GM20000 (cell line): ENCODE results near the gene TMEM187.
"Not testable (repeated sequence)": the region's sequence is repeated elsewhere in the genome, so short reads cannot be mapped to it uniquely, and the experiment has no call there.

Source experiments
- DNase-seq: peaks from one replicate; pipeline ENCODE4 v3.0.0; 2012; ENCODE audit warnings: low spot score
- TF ChIP-seq, protein P1 (sequence below): IDR thresholded peaks from 2 replicates; pipeline ENCODE4 v1.5.1; 2012; ENCODE audit warnings: mild to moderate bottlenecking, control low read depth; ENCODE audit errors: extremely low read depth, missing control alignments

TMEM187 gene

DNA sequence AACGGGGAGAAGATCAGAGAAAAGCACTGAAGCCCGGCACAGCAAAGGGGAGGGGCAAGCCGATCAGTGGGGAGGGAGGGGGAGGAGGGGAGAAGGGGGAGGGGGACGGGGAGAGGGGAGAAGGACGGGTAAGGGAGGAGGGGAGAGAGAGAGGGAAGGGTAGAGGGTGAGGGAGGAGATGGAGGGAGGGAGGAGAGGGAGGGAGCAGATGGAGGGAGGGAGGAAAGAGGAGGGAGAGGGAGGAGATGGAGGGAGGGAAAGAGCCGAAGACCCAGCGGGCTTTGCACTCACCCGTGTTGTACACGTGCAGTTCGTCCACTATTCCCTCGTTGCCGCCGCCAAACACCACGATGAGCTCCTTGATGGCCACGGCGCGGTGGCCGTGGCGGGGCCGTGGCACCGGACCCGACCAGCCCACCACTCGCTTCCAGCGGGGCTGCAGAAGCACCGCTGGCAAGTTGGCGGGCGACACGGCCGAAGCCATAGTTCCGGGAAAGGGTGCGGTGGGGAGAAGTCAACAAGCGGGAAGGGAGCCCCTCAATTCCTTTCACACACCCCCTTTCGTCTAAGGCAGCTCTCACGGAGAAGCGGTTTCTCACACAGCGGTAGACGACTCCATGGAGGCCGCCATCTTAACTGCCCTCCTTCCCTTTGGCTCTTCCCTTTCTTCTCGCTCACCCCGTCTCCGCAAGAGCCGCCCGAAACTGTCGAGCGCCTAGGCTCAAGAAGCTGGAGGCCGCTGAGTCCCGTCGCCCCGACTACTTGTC is 2.0 kb upstream of the TMEM187 start:
- peak; percentile 53 for DNase-seq

DNA sequence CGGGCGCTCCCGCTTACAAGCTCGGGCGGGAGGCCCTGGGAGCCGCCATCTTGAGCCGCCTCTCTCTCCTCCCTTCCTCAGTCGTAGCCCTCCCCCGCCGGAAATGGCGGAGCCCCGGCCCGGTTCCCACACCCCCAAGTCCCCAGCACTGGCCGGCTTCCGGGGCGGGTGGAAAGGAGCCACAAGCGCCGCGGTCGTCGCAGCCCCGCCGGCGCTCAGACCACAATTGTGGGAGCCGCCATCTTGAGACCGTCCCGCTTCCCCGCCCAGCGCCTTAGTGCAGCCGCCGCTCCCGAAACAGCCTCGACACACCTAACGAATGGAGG is 1.5 kb upstream of the TMEM187 start:
- peak; percentile 88 for DNase-seq
- TF ChIP-seq, protein P1, sequence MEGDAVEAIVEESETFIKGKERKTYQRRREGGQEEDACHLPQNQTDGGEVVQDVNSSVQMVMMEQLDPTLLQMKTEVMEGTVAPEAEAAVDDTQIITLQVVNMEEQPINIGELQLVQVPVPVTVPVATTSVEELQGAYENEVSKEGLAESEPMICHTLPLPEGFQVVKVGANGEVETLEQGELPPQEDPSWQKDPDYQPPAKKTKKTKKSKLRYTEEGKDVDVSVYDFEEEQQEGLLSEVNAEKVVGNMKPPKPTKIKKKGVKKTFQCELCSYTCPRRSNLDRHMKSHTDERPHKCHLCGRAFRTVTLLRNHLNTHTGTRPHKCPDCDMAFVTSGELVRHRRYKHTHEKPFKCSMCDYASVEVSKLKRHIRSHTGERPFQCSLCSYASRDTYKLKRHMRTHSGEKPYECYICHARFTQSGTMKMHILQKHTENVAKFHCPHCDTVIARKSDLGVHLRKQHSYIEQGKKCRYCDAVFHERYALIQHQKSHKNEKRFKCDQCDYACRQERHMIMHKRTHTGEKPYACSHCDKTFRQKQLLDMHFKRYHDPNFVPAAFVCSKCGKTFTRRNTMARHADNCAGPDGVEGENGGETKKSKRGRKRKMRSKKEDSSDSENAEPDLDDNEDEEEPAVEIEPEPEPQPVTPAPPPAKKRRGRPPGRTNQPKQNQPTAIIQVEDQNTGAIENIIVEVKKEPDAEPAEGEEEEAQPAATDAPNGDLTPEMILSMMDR: no peak

More for the DNA sequence above, 2.0 kb upstream of the TMEM187 start:
- TF ChIP-seq, protein P1: no peak

DNA sequence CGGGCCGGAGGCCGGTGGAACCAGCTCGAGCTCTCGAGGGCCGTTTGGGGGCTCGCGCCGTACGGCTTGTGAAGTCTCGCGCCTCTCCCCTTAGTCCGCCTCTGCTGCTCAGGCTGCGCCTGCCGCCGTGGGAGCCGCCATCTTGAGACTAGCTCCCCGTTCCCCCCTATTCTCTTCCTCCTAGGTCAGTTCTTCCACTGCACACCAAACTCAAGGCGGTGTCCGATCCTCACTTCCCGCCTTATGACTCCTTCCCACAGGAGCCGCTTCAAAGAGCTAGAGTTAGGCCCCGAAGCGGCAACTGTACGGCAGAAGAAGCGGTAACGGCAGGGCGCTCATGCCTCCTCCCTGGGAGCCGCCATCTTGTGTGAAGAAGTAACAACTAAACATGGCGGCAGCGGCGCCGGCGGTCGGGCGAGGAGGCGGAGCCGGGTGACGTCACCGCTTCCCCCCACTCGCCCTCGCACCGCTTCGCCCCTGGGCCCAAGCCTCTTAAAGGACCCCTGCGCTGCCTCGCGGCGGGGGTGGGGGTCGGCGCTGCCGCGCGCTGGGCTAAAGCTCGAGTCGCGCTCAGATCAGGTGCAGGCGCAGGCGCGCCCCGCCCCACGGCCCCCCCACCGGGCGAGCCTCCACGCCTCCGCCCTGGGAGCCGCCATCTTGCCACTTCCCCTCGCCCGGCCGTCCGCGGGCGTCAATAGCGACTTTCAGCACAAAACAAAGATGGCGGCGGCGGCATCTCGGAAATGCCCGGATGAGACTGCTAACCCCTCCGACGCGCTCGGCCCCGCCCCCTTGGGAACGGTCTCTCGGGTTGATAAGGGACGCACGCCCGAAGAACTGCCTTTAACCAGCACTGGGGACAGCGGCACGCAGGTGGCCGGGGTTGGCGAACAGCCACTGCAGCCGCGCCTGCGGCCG is 845 bp upstream of the TMEM187 start, which contains the start of gene HCFC1:
TSS of gene HCFC1 (minus strand) at position 369 of the 918 bp plus-strand sequence. CDS start 978 bp downstream, outside the sequence.
- TF ChIP-seq, protein P1: no peak
- peak; percentile 81 for DNase-seq

DNA sequence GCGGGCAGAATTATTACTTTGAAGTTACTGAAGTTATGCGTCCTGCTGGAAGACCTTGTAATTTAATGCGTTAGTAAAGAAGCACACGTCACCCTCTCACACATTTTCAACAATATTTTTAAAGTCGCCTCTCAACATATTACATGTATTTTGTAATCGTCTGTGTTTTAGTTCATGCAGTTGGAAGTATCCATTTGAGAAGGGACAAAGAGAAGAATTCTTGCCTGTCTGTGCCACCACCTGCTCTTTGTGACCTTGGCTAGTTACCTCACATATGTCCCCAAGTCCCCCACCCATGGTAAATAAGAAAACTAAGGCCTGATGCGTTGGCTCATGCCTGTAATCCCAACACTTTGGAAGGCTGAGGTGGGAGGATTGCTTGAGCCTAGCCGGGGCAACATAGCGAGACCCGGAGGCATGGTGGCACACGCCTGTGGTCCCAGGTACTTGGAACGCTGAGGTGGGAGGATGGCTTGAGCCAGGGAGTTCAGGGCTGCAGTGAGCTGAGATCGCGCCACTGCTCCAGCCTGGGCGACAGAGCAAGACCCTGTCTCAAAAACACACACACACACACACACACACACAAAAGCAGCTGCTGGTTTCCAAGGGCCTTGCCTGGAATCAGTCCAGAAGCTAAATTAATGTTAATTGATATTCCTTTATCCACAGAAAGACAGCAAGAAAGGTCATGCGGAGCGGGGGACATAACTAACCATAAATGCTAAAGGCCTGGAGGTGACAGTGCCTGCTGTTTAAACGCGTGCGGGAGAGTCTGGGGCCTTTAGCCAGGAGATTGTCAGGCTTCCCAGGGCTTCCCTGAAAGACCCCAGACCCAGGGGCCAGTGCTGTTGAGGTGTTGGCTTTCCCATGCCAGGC is 811 bp downstream of the TMEM187 start:
- TF ChIP-seq, protein P1: no peak
- DNase-seq: no peak

DNA sequence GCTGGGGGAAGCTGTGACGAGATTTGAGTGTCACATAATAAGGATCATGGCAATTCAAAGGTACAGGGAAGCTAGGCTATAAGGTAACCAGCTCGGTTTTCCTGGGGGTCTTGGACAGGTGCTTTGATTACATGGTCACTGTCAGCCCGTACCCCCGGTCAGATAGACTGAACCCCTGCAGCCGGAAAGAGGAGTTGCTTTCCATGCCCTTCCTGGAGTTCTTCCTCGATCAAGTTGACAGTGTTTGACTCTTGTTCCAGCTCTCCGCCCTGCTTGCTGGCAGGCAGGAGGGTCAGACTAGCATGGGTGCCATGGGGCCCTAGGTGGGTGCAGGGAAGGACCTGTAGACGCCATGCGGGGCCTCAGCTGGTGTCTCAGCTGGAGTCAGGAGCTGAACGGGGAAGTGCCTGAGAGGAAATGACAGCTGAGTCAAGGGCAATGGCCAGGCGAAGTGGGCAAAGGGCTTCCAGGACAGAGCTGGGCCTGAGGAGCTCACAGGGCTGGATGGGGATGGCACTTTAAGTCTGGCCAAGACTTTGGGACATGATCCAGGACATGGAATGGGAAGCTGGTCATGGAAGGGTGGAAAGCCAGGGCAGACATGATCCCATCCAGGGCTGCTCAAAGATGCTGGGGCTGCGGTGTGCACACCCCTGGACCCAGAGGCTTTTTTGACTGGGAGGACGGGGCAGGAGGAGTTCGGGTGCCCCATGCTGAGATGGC is 1.6 kb downstream of the TMEM187 start:
- no peak for DNase-seq
- TF ChIP-seq, protein P1: no peak

DNA sequence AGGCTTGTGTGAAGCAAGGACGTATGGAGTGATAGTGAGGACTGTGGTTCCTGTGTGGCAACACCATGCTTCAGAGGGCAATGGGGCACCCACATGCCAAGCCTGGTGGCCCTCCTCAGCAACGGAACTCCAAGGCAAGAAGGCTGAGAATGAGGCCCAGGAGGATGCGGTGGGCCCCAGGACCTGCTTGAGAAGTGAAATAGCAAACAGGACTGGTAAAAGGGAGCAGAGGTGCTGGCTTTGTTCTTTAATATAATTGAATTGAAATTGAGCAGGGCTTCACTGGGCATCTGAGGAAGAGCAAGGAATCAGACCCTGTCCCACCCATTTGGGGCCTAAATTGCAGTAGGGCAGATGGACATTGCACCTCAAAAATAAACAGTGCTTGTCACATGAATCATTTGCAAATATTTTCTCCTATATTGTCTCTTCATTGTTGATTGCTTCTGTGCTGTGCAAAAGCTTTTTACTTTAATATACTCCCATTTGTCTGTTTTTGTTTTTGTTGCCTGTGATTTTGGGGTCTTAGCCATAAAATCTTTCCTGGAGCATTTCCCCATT is 2.3 kb downstream of the TMEM187 start:
- TF ChIP-seq, protein P1: no peak
- no peak for DNase-seq

DNA sequence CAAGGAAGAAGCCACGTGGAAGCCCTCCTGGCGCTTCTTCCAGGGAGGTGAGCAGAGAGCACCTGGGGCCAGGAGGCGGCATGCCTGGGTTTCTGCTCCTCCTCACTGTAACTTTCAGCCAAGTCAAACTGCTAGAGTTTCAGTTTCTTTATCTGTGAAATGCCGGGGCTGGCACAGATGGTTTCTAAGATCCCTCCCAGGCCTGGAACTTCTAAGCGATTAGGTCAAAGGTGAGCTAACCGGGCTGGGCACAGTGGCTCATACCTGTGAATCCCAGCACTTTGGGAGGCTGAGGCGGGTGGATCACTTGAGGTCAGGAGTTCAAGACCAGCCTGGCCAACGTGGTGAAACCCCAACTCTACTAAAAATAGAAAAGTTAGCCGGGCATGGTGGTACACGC is 7.8 kb downstream of the TMEM187 start:
- not testable (repeated sequence) for DNase-seq
